ENCODE results near the gene TBX2. TPM values are rescaled to one million over a fixed set of nuclear protein-coding genes. Genes with fewer than 3 reads are reported as not detected.
"Not testable (repeated sequence)": the region's sequence is repeated elsewhere in the genome, so short reads cannot be mapped to it uniquely, and the experiment has no call there.

TBX2 gene
- total RNA-seq, 1 donor from 2014 or later: 16.1 TPM

GRCh38 chr17:61427567-61427966 is 27.9 kb downstream of the TBX2 start:
- Mint-ChIP-seq H3K4me1 (no peaks in the 10 kb centered on the region), H3K9me3 (no peaks in the 10 kb centered on the region), H3K27ac (ENCODE audit: unreplicated experiment) (no peak overlapping the region)

GRCh38 chr17:61429274-61429673 is 29.6 kb downstream of the TBX2 start:
- Mint-ChIP-seq H3K36me3 (ENCODE audit: low read depth) (no peaks in the 10 kb centered on the region), H3K27ac (ENCODE audit: unreplicated experiment) (no peak overlapping the region), H3K4me1 (no peaks in the 10 kb centered on the region), H3K4me3 (no peak overlapping the region), H3K27me3 (ENCODE audit: low read depth) (peaks cover 11% of the 10 kb centered on the region), H3K9me3 (peaks cover 7% of the 10 kb centered on the region)
- no peak for DNase-seq (ENCODE audit: low read depth, low spot score)
- no peak for TF ChIP-seq CTCF (conservative IDR thresholded peaks at IDR 0.05)

More at GRCh38 chr17:61427567-61427966, 27.9 kb downstream of the TBX2 start:
- no peak for DNase-seq (ENCODE audit: low read depth, low spot score)
- no peaks in the 10 kb centered on the region for H3K36me3 Mint-ChIP-seq (ENCODE audit: low read depth)
- H3K27me3 Mint-ChIP-seq (ENCODE audit: low read depth): peaks cover 21% of the 10 kb centered on the region
- TF ChIP-seq CTCF (conservative IDR thresholded peaks at IDR 0.05): no peak
- no peak overlapping the region for H3K4me3 Mint-ChIP-seq

- H3K27ac Mint-ChIP-seq (ENCODE audit: unreplicated experiment); H3K4me1 Mint-ChIP-seq; H3K4me3 Mint-ChIP-seq; H3K36me3 Mint-ChIP-seq (ENCODE audit: low read depth); DNase-seq (ENCODE audit: low read depth, low spot score): not testable (repeated sequence)
- Mint-ChIP-seq H3K27me3 (ENCODE audit: low read depth) (peaks cover 14% of the 10 kb centered on the region), H3K9me3 (peaks cover 11% of the 10 kb centered on the region)
Measured at GRCh38 chr17:61429831-61430230, 30.2 kb downstream of the TBX2 start.

- H3K4me3 Mint-ChIP-seq: no peak overlapping the region
- DNase-seq (ENCODE audit: low read depth, low spot score): no peak
- TF ChIP-seq CTCF (conservative IDR thresholded peaks at IDR 0.05): no peak
Measured at GRCh38 chr17:61431594-61432311, 32.1 kb downstream of the TBX2 start.

GRCh38 chr17:61436273-61436672 is 36.6 kb downstream of the TBX2 start:
- Mint-ChIP-seq H3K27ac (ENCODE audit: unreplicated experiment) (no peak overlapping the region), H3K9me3 (peaks cover 26% of the 10 kb centered on the region), H3K36me3 (ENCODE audit: low read depth) (peaks cover 4% of the 10 kb centered on the region), H3K4me1 (no peaks in the 10 kb centered on the region), H3K27me3 (ENCODE audit: low read depth) (peaks cover 24% of the 10 kb centered on the region), H3K4me3 (no peak overlapping the region)
- TF ChIP-seq CTCF (conservative IDR thresholded peaks at IDR 0.05): no peak
- DNase-seq (ENCODE audit: low read depth, low spot score): no peak

More at GRCh38 chr17:61431594-61432311, 32.1 kb downstream of the TBX2 start:
- Mint-ChIP-seq H3K4me1 (no peaks in the 10 kb centered on the region), H3K27me3 (ENCODE audit: low read depth) (peaks cover 14% of the 10 kb centered on the region), H3K36me3 (ENCODE audit: low read depth) (no peaks in the 10 kb centered on the region), H3K27ac (ENCODE audit: unreplicated experiment) (no peak overlapping the region), H3K9me3 (peaks cover 17% of the 10 kb centered on the region)

- Mint-ChIP-seq H3K27ac (ENCODE audit: unreplicated experiment) (no peak overlapping the region), H3K4me1 (no peaks in the 10 kb centered on the region), H3K36me3 (ENCODE audit: low read depth) (peaks cover 4% of the 10 kb centered on the region), H3K9me3 (peaks cover 26% of the 10 kb centered on the region), H3K27me3 (ENCODE audit: low read depth) (peaks cover 24% of the 10 kb centered on the region), H3K4me3 (no peak overlapping the region)
- no peak for DNase-seq (ENCODE audit: low read depth, low spot score)
- TF ChIP-seq CTCF (conservative IDR thresholded peaks at IDR 0.05): no peak
Measured at GRCh38 chr17:61436995-61437704, 37.5 kb downstream of the TBX2 start.

Measured in neural crest cell (in vitro differentiated cells).